ENCODE results near the gene SSC5D. TPM values are rescaled to one million over a fixed set of nuclear protein-coding genes. Genes with fewer than 3 reads are reported as not detected.

SSC5D gene
- total and polyA plus RNA-seq, 4 donors = 0.08 to 1.0 (median 0.51) TPM

DNA sequence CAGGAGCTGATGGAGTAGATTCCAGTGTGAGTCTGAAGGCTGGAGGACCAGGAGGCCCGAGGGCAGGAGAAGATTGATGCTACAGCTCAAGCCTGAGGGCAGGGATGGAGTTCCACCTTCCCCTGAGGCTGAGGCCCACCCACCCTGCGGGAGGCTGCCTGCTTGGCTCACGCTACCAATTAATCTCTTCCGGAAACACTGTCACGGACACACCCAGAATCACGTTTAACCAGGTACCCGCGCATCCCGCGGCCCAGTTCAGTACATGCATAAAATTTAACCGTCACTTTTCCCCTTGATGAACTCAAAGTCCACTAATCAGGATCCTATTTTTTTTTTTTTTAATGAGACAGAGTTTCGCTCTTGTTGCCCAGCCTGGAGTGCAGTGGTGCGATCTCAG lies 17.0 kb upstream of the SSC5D start:
- TF ChIP-seq, protein P1, sequence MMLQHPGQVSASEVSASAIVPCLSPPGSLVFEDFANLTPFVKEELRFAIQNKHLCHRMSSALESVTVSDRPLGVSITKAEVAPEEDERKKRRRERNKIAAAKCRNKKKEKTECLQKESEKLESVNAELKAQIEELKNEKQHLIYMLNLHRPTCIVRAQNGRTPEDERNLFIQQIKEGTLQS (IDR thresholded peaks at IDR 0.05) = no peak
- no peak for TF ChIP-seq GABPA (IDR thresholded peaks at IDR 0.05 in 1 of 2, conservative IDR thresholded peaks at IDR 0.05 in 1 of 2)
- no peak for TF ChIP-seq JUND (IDR thresholded peaks at IDR 0.05)
- TF ChIP-seq SP1 (IDR thresholded peaks at IDR 0.05) = no peak
- TF ChIP-seq NR2F2 (IDR thresholded peaks at IDR 0.05) = no peak
- TF ChIP-seq, protein P2, sequence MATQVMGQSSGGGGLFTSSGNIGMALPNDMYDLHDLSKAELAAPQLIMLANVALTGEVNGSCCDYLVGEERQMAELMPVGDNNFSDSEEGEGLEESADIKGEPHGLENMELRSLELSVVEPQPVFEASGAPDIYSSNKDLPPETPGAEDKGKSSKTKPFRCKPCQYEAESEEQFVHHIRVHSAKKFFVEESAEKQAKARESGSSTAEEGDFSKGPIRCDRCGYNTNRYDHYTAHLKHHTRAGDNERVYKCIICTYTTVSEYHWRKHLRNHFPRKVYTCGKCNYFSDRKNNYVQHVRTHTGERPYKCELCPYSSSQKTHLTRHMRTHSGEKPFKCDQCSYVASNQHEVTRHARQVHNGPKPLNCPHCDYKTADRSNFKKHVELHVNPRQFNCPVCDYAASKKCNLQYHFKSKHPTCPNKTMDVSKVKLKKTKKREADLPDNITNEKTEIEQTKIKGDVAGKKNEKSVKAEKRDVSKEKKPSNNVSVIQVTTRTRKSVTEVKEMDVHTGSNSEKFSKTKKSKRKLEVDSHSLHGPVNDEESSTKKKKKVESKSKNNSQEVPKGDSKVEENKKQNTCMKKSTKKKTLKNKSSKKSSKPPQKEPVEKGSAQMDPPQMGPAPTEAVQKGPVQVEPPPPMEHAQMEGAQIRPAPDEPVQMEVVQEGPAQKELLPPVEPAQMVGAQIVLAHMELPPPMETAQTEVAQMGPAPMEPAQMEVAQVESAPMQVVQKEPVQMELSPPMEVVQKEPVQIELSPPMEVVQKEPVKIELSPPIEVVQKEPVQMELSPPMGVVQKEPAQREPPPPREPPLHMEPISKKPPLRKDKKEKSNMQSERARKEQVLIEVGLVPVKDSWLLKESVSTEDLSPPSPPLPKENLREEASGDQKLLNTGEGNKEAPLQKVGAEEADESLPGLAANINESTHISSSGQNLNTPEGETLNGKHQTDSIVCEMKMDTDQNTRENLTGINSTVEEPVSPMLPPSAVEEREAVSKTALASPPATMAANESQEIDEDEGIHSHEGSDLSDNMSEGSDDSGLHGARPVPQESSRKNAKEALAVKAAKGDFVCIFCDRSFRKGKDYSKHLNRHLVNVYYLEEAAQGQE (IDR thresholded peaks at IDR 0.05) = no peak
- no peak for TF ChIP-seq HNF4A (conservative IDR thresholded peaks at IDR 0.05)
- TF ChIP-seq RXRA (IDR thresholded peaks at IDR 0.05) = no peak
- TF ChIP-seq FOXA1 (IDR thresholded peaks at IDR 0.05) = no peak
- no peak for TF ChIP-seq FOXA2 (IDR thresholded peaks at IDR 0.05)
- Histone ChIP-seq H3K4me1 (ENCODE audit: control insufficient read depth in 4 of 4, insufficient read depth in 4 of 4, low read length in 3 of 4) (peaks cover 10 to 17% (median 13%) of the 10 kb centered on the region in 4 donors), H3K9me3 (ENCODE audit: control insufficient read depth in 4 of 4, low read length in 3 of 4) (no peaks in the 10 kb centered on the region), H3K27me3 (ENCODE audit: control insufficient read depth in 4 of 4, insufficient read depth in 4 of 4, low read length in 3 of 4) (no peaks in the 10 kb centered on the region), H3K9ac (ENCODE audit: low read depth in 1 of 2, low read length in 2 of 2) (no peak overlapping the region), H3K4me3 (ENCODE audit: low read depth in 1 of 3, low read length in 3 of 3) (no peak overlapping the region), H3K36me3 (ENCODE audit: control insufficient read depth in 4 of 4, insufficient read depth in 3 of 4, low read depth in 1 of 4, low read length in 3 of 4) (no peaks in the 10 kb centered on the region), H3K27ac (ENCODE audit: low read depth in 1 of 2, low read length in 2 of 2) (no peak overlapping the region)
- no peak for DNase-seq (ENCODE audit: low spot score)
- WGBS = 88% methylated on average over 13 of the region's 13 CpGs

DNA sequence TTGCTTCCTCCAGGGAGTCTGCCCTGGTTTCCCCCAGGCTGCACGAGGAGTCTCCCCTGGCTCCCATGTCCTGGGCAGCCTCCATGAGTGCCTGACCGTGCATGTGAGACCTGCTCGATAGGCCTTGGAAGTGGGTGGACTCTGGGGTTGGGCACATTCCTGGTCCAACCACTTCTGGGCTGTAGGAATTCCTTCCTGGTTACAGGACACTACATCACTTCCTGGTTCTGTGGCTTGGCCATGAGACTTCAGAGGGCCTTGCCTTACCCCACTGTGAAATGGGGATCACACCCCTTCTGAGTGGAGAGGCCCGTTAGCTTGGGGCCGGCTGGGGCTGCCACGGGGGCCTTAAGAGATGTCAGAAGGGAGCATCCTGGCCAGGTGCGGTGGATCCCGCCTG lies 15.8 kb upstream of the SSC5D start:
- H3K27me3 ChIP-seq (ENCODE audit: control insufficient read depth in 4 of 4, insufficient read depth in 4 of 4, low read length in 3 of 4) = no peaks in the 10 kb centered on the region
- H3K9me3 ChIP-seq (ENCODE audit: control insufficient read depth in 4 of 4, low read length in 3 of 4) = no peaks in the 10 kb centered on the region
- TF ChIP-seq RAD21 (IDR thresholded peaks at IDR 0.05) (no peak), HNF4G (IDR thresholded peaks at IDR 0.05) (no peak)
- no peak overlapping the region for H3K9ac ChIP-seq (ENCODE audit: low read depth in 1 of 2, low read length in 2 of 2)
- peaks cover 10 to 19% (median 14%) of the 10 kb centered on the region in 4 donors for H3K4me1 ChIP-seq (ENCODE audit: control insufficient read depth in 4 of 4, insufficient read depth in 4 of 4, low read length in 3 of 4)
- no peak overlapping the region for H3K4me3 ChIP-seq (ENCODE audit: low read depth in 1 of 3, low read length in 3 of 3)
- H3K36me3 ChIP-seq (ENCODE audit: control insufficient read depth in 4 of 4, insufficient read depth in 3 of 4, low read depth in 1 of 4, low read length in 3 of 4) = no peaks in the 10 kb centered on the region
- no peak for DNase-seq (ENCODE audit: low spot score)
- WGBS = 84% methylated on average over 8 of the region's 8 CpGs
- no peak overlapping the region for H3K27ac ChIP-seq (ENCODE audit: low read depth in 1 of 2, low read length in 2 of 2)

DNA sequence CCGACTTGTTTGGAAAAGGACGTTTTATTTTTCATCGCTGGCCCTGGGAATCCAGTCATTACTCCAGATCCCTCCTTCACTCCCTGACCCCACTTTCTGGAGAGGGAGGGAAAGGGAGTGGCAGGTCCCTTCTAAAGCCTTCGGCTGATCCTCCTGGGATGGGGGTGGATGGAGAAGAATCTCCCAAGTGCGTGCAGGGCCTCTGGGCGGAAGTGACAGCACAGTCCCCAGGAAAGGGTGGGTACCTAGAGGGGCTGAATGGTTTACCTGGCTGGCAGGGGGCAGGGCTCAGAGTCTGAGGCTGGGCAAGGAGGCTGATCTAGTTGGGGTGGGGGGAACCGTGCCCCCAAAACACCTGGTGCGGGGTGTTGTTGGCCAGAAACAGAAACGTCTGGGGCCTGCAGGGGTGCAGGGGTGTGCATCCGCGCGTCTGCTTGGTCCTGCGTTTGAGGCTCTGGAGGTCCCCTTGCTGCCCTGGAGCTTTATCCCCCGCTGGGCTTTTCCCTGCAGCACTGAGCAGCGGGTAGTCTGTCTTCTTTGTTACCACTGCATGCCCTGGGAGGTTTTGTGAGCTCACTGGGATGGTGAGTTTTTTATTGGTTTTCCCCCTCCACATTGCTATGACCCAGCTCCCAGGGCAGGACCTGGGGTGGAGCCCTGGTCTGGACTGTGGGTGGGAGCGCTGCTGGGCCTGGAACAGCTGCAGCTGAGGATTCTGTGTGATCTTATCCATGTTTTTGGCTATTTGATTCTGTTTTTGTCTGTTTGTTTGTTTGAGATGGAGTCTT lies 14.8 kb upstream of the SSC5D start:
- Histone ChIP-seq H3K27ac (ENCODE audit: low read depth in 1 of 2, low read length in 2 of 2) (no peak overlapping the region), H3K4me1 (ENCODE audit: control insufficient read depth in 4 of 4, insufficient read depth in 4 of 4, low read length in 3 of 4) (peaks cover 7 to 18% (median 15%) of the 10 kb centered on the region in 4 donors), H3K9me3 (ENCODE audit: control insufficient read depth in 4 of 4, low read length in 3 of 4) (no peaks in the 10 kb centered on the region), H3K9ac (ENCODE audit: low read depth in 1 of 2, low read length in 2 of 2) (no peak overlapping the region), H3K4me3 (ENCODE audit: low read depth in 1 of 3, low read length in 3 of 3) (no peak overlapping the region), H3K36me3 (ENCODE audit: control insufficient read depth in 4 of 4, insufficient read depth in 3 of 4, low read depth in 1 of 4, low read length in 3 of 4) (no peaks in the 10 kb centered on the region), H3K27me3 (ENCODE audit: control insufficient read depth in 4 of 4, insufficient read depth in 4 of 4, low read length in 3 of 4) (no peaks in the 10 kb centered on the region)
- WGBS = 84% methylated on average over 16 of the region's 16 CpGs
- TF ChIP-seq HNF4G (IDR thresholded peaks at IDR 0.05) = no peak
- no peak for DNase-seq (ENCODE audit: low spot score)

All from liver (tissue), 9 donors.